CD14-positive monocyte (primary cell): ENCODE results near the gene PDE1C. TPM values are rescaled to one million over a fixed set of nuclear protein-coding genes. Genes with fewer than 3 reads are reported as not detected.

Source experiments
- DNase-seq, 3 donors: peaks; one replicate each; pipeline ENCODE4 v3.0.0-alpha.2; 2011 to 2022
- H2AFZ ChIP-seq: 2 replicates; pipeline ENCODE4 v1.6.0; 2012; ENCODE audit warnings: mild to moderate bottlenecking, low read depth, low read length, inconsistent platforms; ENCODE audit not compliant: insufficient read depth, poor library complexity, severe bottlenecking
- H3K27ac ChIP-seq, 2 donors: 1 replicate in 1 of 2; 2 replicates in 1 of 2; pipeline ENCODE4 v1.5.1; 2012 to 2013; ENCODE audit warnings: low read length in 2 of 2, control low read depth in 1 of 2, inconsistent platforms in 1 of 2, low read depth in 1 of 2, mild to moderate bottlenecking in 1 of 2
- H3K27me3 ChIP-seq, 2 donors: one replicate each; pipeline versions ENCODE4 v1.6.0 to v1.6.1; 2011 to 2013; ENCODE audit warnings: low read length in 2 of 2; ENCODE audit not compliant: control insufficient read depth in 2 of 2, insufficient read depth in 2 of 2
- H3K36me3 ChIP-seq, 2 donors: replicated peaks in 1 of 2; 1 replicate in 1 of 2; 2 replicates in 1 of 2; pipeline versions ENCODE4 v1.5.1 to v1.6.1; 2012 to 2013; ENCODE audit warnings: low read length in 2 of 2, control low read depth in 1 of 2, inconsistent platforms in 1 of 2, mild to moderate bottlenecking in 1 of 2; ENCODE audit not compliant: insufficient read depth in 2 of 2, control insufficient read depth in 1 of 2
- H3K4me1 ChIP-seq, 2 donors: 1 replicate in 1 of 2; 2 replicates in 1 of 2; pipeline versions ENCODE4 v1.5.1 to v1.6.1; 2012 to 2013; ENCODE audit warnings: low read length in 2 of 2, control low read depth in 1 of 2, inconsistent platforms in 1 of 2, mild to moderate bottlenecking in 1 of 2, moderate library complexity in 1 of 2; ENCODE audit not compliant: insufficient read depth in 2 of 2, control insufficient read depth in 1 of 2
- H3K4me2 ChIP-seq: replicated peaks from 2 replicates; pipeline ENCODE3; 2012; ENCODE audit warnings: low read length, moderate library complexity, mild to moderate bottlenecking; ENCODE audit not compliant: poor library complexity, severe bottlenecking; ENCODE audit errors: extremely low read depth
- H3K4me3 ChIP-seq, 3 experiments: fragments of 200-600 bp in 1 of 3; sonication (generic) in 1 of 3; replicated peaks in 1 of 3; 1 replicate in 2 of 3; 2 replicates in 1 of 3; pipeline ENCODE4 v1.5.1; 2011 to 2013; ENCODE audit warnings: low read length in 3 of 3, mild to moderate bottlenecking in 3 of 3, control low read depth in 2 of 3, low read depth in 2 of 3, inconsistent platforms in 1 of 3, moderate library complexity in 1 of 3
- H3K79me2 ChIP-seq: 2 replicates; pipeline ENCODE4 v1.6.0; 2012; ENCODE audit warnings: mild to moderate bottlenecking, control low read depth, inconsistent platforms, low read length, moderate library complexity; ENCODE audit not compliant: insufficient read depth
- H3K9ac ChIP-seq: 2 replicates; pipeline ENCODE4 v1.6.0; 2017; ENCODE audit warnings: low read length, mild to moderate bottlenecking; ENCODE audit not compliant: insufficient read depth, poor library complexity, severe bottlenecking
- H3K9me3 ChIP-seq, 2 donors: replicated peaks in 1 of 2; 1 replicate in 1 of 2; 2 replicates in 1 of 2; pipeline versions ENCODE4 v1.5.1 to v1.6.1; 2012 to 2013; ENCODE audit warnings: low read length in 2 of 2, control low read depth in 1 of 2; ENCODE audit not compliant: control insufficient read depth in 1 of 2, insufficient read depth in 1 of 2
- H4K20me1 ChIP-seq: 2 replicates; pipeline ENCODE4 v1.6.0; 2012; ENCODE audit warnings: mild to moderate bottlenecking, low read length, control low read depth, moderate library complexity; ENCODE audit not compliant: insufficient read depth
- H3K27ac Mint-ChIP-seq, 7 donors: one replicate each; pipeline ENCODE4 v1.8.0; 2020; ENCODE audit warnings: mild to moderate bottlenecking in 7 of 7, mixed read lengths in 7 of 7, moderate library complexity in 6 of 7, inconsistent platforms in 2 of 7
- H3K27me3 Mint-ChIP-seq, 3 donors: one replicate each; pipeline ENCODE4 v1.8.0; 2021 to 2022; ENCODE audit warnings: low read depth in 3 of 3, mild to moderate bottlenecking in 3 of 3, mixed read lengths in 3 of 3, moderate library complexity in 3 of 3, inconsistent platforms in 1 of 3
- H3K36me3 Mint-ChIP-seq, 2 donors: one replicate each; pipeline ENCODE4 v1.8.0; 2020; ENCODE audit warnings: mixed read lengths in 2 of 2, inconsistent platforms in 1 of 2, mild to moderate bottlenecking in 1 of 2
- H3K4me1 Mint-ChIP-seq: one replicate; pipeline ENCODE4 v1.8.0; 2020; ENCODE audit warnings: mild to moderate bottlenecking, mixed read lengths
- H3K4me3 Mint-ChIP-seq, 2 donors: one replicate each; pipeline ENCODE4 v1.8.0; 2020; ENCODE audit warnings: mild to moderate bottlenecking in 2 of 2, mixed read lengths in 2 of 2, moderate library complexity in 1 of 2
- H3K9me3 Mint-ChIP-seq, 7 donors: one replicate each; pipeline ENCODE4 v1.8.0; 2020 to 2022; ENCODE audit warnings: mixed read lengths in 7 of 7, mild to moderate bottlenecking in 6 of 7, moderate library complexity in 6 of 7, inconsistent platforms in 2 of 7
- WGBS: methylation state at CpG from one replicate; pipeline ENCODE4 v1.1.5; 2013; ENCODE audit warnings: missing lambda C conversion rate; ENCODE audit not compliant: insufficient coverage; 5-methylcytosine and 5-hydroxymethylcytosine counted together
- intact Hi-C, 2 donors: fragments of 100-400 bp; cut with micrococcal nuclease; formaldehyde crosslinking; loops; one replicate each; pipeline versions ENCODE4 v1.15.0 to v1.15.1; 2023
- polyA plus RNA-seq, 3 donors: library from polyadenylated mRNA; depleted of rRNA in 1 of 3; unstranded in 2 of 3; stranded (reverse) in 1 of 3; fragments of 300-500 nt in 2 of 3; fragments of >200 nt in 1 of 3; fragmentation: Illumina TruSeq in 2 of 3; gene quantifications; 1 replicate in 2 of 3; 2 replicates in 1 of 3; pipeline ENCODE4 v1.2.3, GENCODE V29; 2012 to 2021
- TF ChIP-seq, protein P1 (sequence below): fragments of 200-600 bp; IDR thresholded peaks from one replicate; pipeline ENCODE4 v1.8.0; 2022; ENCODE audit warnings: antibody characterized with exemption, mild to moderate bottlenecking

Gene PDE1C
- polyA plus RNA-seq, 3 donors, result not detected

DNA sequence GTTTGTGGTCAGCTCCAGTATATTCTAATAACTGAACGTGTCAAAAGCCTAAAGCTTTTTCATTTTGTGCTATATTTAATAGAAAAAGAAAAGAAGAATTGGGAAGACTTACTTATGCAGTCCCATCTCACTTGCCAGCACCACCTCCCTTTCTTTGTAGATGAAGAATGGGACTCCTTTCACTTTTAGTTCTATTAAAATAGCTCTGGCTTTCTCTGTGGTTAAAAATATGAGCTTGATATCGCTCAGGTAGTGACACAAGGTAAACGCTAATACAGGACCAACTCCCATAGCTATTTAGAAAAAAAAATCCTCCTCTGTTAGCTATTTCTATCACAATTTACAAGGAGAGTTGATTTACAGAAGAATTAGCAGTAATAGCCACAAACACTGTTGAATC lies 176.8 kb downstream of the PDE1C start:
- intact Hi-C loops, result loop anchor here in 1 of 2 donors (5.0 kb wide), 1 partner anchor 81 kb away; no protein-coding TSS in a partner anchor
- Histone ChIP-seq H3K79me2 (no peaks in the 10 kb centered on the region), H2AFZ (no peak overlapping the region), H3K9ac (no peak overlapping the region), H4K20me1 (no peaks in the 10 kb centered on the region), H3K4me2 (no peak overlapping the region), H3K27ac (no peak overlapping the region), H3K4me3 (no peak overlapping the region), H3K4me1 (peaks cover 23% of the 10 kb centered on the region in 2 donors), H3K27me3 (no peaks in the 10 kb centered on the region), H3K9me3 (no peaks in the 10 kb centered on the region), H3K36me3 (no peaks in the 10 kb centered on the region)
- WGBS, result no CpG with 5 or more reads among the region's 3 CpGs
- TF ChIP-seq, protein P1, sequence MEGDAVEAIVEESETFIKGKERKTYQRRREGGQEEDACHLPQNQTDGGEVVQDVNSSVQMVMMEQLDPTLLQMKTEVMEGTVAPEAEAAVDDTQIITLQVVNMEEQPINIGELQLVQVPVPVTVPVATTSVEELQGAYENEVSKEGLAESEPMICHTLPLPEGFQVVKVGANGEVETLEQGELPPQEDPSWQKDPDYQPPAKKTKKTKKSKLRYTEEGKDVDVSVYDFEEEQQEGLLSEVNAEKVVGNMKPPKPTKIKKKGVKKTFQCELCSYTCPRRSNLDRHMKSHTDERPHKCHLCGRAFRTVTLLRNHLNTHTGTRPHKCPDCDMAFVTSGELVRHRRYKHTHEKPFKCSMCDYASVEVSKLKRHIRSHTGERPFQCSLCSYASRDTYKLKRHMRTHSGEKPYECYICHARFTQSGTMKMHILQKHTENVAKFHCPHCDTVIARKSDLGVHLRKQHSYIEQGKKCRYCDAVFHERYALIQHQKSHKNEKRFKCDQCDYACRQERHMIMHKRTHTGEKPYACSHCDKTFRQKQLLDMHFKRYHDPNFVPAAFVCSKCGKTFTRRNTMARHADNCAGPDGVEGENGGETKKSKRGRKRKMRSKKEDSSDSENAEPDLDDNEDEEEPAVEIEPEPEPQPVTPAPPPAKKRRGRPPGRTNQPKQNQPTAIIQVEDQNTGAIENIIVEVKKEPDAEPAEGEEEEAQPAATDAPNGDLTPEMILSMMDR, result no peak
- peaks cover 0 to 3% (median 0%) of the 10 kb centered on the region in 7 donors for H3K9me3 Mint-ChIP-seq
- H3K27ac Mint-ChIP-seq, result no peak overlapping the region
- peaks cover 2 to 5% (median 2%) of the 10 kb centered on the region in 3 donors for H3K27me3 Mint-ChIP-seq
- DNase-seq, result no peak
- peaks cover 16% of the 10 kb centered on the region for H3K4me1 Mint-ChIP-seq
- no peaks in the 10 kb centered on the region for H3K36me3 Mint-ChIP-seq
- H3K4me3 Mint-ChIP-seq, result no peak overlapping the region

DNA sequence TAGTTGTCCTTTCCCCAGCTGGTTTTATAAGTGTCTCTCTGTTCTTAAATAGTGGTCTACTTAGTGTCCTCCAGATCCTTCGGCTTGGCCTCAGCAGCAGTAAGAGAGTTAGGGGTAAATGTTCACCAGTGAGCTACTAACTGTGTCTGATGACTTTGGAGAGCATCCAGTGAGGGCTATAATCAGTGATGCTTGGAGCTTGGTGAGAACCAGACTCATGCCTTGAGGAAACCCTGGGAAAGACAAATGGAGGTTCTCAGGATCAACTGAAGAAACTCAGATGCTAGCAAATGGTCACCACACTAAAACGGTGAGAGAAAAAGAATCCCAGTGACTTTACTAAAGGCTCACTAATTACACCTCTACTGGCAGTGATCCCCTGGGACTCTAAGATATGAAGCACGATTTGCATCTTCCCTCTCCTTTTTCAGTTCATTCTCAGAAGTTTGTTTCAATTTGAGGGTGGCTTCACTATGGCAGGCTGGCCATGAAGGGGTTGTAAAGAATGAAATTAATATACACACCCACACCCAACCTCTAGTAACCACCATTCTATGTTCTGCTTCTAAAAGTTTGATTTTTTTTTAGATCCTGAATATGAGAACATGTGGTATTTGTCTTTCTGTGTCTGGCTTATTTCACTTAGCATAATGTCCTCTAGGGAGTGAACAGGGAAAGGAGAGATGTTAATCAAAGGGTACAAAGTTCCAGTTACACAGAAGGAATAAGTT lies 177.9 kb downstream of the PDE1C start:
- no peaks in the 10 kb centered on the region for H3K9me3 ChIP-seq
- TF ChIP-seq, protein P1, result no peak
- no peak overlapping the region for H3K9ac ChIP-seq
- no peak for DNase-seq
- H3K4me3 ChIP-seq, result no peak overlapping the region
- Mint-ChIP-seq H3K27ac (peak overlapping the region in 1 of 7 donors; percentile 30), H3K9me3 (peaks cover 0 to 10% (median 0%) of the 10 kb centered on the region in 7 donors), H3K4me3 (no peak overlapping the region), H3K36me3 (no peaks in the 10 kb centered on the region), H3K27me3 (peaks cover 2 to 5% (median 2%) of the 10 kb centered on the region in 3 donors), H3K4me1 (peaks cover 21% of the 10 kb centered on the region)
- H3K27ac ChIP-seq, result no peak overlapping the region
- peaks cover 26 to 30% of the 10 kb centered on the region in 2 donors for H3K4me1 ChIP-seq
- H4K20me1 ChIP-seq, result no peaks in the 10 kb centered on the region
- intact Hi-C loops, result loop anchor here in 1 of 2 donors (5.0 kb wide), 1 partner anchor 80 kb away; no protein-coding TSS in a partner anchor
- no peak overlapping the region for H3K4me2 ChIP-seq
- H3K36me3 ChIP-seq, result no peaks in the 10 kb centered on the region
- no peaks in the 10 kb centered on the region for H3K27me3 ChIP-seq
- WGBS, result 100% methylated on average over 1 of the region's 3 CpGs
- H2AFZ ChIP-seq, result no peak overlapping the region
- H3K79me2 ChIP-seq, result no peaks in the 10 kb centered on the region
